AG09309 (cell line): ENCODE results near the gene SBK2.

ENCODE experiments used
- DNase-seq: peaks from one replicate; pipeline ENCODE4 v3.0.0-alpha.2; 2010; ENCODE audit warnings: low read depth
- H3K4me3 ChIP-seq: 2 replicates; pipeline ENCODE4 v1.5.1; 2011; ENCODE audit warnings: mild to moderate bottlenecking, low read depth, low read length, moderate library complexity; ENCODE audit not compliant: control insufficient read depth
- TF ChIP-seq, protein P1 (sequence below): IDR thresholded peaks from 2 replicates; pipeline ENCODE4 v1.5.1; 2011; ENCODE audit warnings: mild to moderate bottlenecking, low read depth, low read length, inconsistent platforms; ENCODE audit not compliant: insufficient read depth, control insufficient read depth; ENCODE audit errors: missing control alignments

Gene SBK2

DNA sequence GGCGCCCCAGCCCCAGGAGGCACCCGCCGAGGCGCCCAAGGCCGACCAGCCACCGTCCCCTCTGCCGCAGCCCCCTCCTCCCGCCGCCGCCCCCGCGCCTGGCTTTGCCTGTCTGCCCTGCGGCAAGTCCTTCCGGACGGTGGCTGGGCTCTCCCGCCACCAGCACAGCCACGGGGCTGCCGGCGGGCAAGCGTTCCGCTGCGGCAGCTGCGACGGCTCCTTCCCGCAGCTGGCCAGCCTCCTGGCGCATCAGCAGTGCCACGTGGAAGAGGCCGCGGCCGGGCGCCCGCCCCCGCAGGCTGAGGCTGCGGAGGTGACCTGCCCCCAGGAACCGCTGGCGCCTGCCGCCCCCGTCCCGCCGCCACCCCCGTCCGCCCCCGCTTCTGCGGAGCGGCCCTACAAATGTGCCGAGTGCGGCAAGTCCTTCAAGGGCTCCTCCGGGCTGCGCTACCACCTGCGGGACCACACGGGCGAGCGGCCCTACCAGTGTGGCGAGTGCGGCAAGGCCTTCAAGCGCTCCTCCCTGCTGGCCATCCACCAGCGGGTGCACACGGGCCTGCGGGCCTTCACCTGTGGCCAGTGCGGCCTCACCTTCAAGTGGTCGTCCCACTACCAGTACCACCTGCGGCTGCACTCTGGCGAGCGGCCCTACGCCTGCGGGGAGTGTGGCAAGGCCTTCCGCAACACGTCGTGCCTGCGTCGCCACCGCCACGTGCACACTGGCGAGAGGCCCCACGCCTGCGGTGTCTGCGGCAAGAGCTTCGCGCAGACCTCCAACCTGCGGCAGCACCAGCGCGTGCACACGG is 54.6 kb downstream of the SBK2 start:
- H3K4me3 ChIP-seq = no peak overlapping the region
- TF ChIP-seq, protein P1, sequence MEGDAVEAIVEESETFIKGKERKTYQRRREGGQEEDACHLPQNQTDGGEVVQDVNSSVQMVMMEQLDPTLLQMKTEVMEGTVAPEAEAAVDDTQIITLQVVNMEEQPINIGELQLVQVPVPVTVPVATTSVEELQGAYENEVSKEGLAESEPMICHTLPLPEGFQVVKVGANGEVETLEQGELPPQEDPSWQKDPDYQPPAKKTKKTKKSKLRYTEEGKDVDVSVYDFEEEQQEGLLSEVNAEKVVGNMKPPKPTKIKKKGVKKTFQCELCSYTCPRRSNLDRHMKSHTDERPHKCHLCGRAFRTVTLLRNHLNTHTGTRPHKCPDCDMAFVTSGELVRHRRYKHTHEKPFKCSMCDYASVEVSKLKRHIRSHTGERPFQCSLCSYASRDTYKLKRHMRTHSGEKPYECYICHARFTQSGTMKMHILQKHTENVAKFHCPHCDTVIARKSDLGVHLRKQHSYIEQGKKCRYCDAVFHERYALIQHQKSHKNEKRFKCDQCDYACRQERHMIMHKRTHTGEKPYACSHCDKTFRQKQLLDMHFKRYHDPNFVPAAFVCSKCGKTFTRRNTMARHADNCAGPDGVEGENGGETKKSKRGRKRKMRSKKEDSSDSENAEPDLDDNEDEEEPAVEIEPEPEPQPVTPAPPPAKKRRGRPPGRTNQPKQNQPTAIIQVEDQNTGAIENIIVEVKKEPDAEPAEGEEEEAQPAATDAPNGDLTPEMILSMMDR = no peak
- DNase-seq = no peak

DNA sequence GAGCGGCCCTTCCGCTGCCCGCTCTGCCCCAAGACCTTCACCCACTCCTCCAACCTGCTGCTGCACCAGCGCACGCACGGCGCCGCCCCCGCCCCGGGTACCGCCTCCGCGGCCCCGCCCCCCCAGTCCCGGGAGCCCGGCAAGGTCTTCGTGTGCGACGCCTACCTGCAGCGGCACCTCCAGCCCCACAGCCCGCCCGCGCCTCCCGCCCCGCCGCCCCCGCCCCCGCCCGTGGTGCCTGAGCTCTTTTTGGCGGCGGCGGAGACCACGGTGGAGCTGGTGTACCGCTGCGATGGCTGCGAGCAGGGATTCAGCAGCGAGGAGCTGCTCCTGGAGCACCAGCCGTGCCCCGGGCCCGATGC is 55.2 kb downstream of the SBK2 start:
- H3K4me3 ChIP-seq = no peak overlapping the region
- TF ChIP-seq, protein P1 = no peak
- no peak for DNase-seq

DNA sequence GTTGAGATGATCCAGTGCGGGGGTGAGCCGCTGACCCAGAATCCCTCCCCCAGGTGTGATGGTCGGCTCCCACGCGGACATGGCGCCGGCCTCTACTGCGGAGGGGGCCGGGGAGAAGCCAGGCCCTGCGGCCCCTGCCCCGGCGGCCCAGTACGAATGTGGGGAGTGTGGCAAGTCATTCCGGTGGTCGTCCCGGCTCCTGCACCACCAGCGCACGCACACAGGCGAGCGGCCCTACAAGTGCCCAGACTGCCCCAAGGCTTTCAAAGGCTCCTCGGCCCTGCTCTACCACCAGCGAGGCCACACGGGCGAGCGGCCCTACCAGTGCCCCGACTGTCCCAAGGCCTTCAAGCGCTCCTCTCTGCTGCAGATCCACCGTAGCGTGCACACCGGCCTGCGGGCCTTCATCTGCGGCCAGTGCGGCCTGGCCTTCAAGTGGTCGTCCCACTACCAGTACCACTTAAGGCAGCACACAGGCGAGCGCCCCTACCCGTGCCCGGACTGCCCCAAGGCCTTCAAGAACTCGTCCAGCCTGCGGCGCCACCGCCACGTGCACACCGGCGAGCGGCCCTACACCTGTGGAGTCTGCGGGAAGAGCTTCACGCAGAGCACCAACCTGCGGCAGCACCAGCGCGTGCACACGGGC is 55.7 kb downstream of the SBK2 start:
- H3K4me3 ChIP-seq = no peak overlapping the region
- no peak for DNase-seq
- TF ChIP-seq, protein P1 = no peak

DNA sequence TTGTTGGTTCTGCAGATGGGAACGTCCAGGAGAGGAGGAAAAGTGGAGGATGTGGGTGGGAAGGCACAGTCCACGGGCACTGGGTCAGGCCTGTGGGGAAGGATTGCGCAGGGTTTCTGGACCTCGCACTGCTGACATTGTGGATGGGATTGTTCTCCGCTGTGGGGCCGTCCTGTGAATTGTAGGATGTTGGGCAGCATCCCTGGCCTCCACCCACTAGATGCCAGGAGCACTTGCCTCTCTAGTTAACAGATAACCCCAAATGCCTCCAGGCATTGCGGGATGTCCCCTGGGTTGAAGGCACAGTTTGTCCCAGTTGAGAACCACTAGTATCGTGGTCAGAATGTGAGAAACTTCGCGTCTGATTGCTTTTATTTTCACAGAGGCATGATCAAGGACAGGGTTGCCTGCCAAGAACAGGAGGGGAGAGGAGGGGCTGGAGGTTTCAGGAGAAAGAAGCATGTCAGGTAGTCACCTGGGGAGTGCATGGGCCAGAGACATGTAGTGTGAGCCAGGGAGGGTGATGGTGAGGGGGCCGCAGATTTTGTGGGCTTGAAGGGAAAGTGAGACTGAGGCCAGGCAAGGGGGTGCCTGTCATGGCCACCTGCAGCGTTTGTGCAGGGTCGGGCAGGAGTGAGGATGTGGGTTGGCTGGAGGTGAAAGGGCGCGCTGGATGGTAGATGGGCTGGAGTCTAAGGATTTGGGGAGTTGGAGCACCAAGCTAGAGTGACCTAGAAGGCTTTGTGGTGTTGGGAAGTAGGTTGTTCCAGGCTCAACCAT is 57.3 kb downstream of the SBK2 start:
- TF ChIP-seq, protein P1 = no peak
- no peak for DNase-seq

DNA sequence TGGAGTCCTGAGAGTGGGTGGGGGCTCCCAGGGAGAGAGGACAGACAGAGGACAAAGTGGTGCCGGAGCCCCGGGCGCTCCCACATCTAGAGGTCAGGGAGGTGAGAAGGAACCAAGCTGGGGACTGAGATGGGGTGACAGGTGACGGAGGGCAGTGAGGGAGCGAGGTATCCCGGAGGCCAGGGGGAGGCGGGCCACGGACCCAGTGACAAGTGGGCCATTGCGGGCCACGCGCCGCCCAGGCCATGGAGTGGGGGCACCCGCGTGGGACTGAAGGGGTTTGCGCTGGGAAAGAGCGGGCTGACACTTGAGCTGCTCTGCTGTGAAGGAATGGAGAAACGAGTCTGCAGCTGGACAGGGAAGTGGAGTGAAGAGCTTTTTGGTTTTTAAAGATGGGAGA is 57.9 kb downstream of the SBK2 start:
- DNase-seq = no peak
- H3K4me3 ChIP-seq = no peak overlapping the region
- TF ChIP-seq, protein P1 = no peak

More for the DNA sequence above, 57.3 kb downstream of the SBK2 start:
- no peak overlapping the region for H3K4me3 ChIP-seq
